ENCODE data around the gene GCNA.
"Not testable (repeated sequence)": the region's sequence is repeated elsewhere in the genome, so short reads cannot be mapped to it uniquely, and the experiment has no call there.

The GCNA gene

DNA sequence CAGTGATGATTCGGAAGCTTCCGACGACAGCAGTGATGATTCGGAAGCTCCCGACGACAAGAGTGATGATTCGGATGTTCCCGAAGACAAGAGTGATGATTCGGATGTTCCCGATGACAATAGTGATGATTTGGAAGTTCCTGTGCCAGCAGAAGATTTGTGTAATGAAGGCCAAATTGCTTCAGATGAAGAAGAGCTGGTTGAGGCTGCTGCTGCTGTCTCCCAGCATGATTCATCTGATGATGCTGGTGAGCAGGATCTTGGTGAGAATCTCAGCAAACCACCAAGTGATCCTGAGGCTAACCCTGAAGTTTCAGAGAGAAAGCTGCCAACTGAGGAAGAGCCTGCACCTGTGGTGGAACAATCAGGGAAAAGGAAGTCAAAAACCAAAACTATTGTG lies 25.9 kb downstream of the GCNA start:
- TF ChIP-seq, protein P1, sequence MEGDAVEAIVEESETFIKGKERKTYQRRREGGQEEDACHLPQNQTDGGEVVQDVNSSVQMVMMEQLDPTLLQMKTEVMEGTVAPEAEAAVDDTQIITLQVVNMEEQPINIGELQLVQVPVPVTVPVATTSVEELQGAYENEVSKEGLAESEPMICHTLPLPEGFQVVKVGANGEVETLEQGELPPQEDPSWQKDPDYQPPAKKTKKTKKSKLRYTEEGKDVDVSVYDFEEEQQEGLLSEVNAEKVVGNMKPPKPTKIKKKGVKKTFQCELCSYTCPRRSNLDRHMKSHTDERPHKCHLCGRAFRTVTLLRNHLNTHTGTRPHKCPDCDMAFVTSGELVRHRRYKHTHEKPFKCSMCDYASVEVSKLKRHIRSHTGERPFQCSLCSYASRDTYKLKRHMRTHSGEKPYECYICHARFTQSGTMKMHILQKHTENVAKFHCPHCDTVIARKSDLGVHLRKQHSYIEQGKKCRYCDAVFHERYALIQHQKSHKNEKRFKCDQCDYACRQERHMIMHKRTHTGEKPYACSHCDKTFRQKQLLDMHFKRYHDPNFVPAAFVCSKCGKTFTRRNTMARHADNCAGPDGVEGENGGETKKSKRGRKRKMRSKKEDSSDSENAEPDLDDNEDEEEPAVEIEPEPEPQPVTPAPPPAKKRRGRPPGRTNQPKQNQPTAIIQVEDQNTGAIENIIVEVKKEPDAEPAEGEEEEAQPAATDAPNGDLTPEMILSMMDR (IDR thresholded peaks at IDR 0.05; ENCODE audit: borderline replicate concordance, insufficient read depth, low read depth, low read length), result no peak
- H3K4me3 ChIP-seq (ENCODE audit: low read depth, low read length), result no peak overlapping the region

DNA sequence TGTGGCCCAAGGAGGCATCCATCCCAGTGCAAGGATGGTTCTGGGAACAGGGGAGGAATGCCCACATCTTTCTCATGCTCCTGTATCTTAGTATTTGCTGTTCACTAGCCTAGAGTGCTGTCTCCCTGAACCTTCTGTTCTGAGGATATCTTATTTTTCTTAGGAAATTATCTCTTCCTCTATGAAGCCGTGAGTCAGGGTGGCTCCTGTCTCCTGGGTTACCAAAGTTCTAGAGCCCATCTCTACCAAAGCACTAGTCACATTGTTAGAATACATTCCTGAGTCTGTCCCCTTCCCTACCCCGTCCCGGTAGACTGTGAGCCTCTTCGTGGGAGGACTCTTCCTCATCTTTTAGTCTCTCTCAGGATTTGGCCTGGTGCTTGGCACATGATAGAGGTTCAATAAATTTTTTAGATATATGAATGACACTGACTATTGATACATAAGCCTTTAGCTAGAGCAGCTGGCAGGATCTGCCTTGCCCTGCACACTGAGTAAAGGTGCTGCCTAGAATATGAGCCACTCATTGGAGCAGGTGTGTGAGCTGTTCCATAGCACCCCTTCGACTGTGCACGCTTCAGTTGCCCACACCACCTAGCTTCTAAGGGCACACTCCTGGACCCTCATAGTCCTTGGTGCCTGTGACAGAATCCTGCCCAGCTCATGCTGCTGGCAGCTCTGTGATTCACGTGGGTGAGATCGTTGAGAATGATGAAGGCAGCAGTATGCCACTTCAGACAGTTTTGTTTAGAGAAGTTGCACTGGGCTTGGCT lies 26.7 kb downstream of the GCNA start:
- no peak overlapping the region for H3K4me3 ChIP-seq (ENCODE audit: low read depth, low read length)
- TF ChIP-seq, protein P1 (IDR thresholded peaks at IDR 0.05; ENCODE audit: borderline replicate concordance, insufficient read depth, low read depth, low read length), result no peak

DNA sequence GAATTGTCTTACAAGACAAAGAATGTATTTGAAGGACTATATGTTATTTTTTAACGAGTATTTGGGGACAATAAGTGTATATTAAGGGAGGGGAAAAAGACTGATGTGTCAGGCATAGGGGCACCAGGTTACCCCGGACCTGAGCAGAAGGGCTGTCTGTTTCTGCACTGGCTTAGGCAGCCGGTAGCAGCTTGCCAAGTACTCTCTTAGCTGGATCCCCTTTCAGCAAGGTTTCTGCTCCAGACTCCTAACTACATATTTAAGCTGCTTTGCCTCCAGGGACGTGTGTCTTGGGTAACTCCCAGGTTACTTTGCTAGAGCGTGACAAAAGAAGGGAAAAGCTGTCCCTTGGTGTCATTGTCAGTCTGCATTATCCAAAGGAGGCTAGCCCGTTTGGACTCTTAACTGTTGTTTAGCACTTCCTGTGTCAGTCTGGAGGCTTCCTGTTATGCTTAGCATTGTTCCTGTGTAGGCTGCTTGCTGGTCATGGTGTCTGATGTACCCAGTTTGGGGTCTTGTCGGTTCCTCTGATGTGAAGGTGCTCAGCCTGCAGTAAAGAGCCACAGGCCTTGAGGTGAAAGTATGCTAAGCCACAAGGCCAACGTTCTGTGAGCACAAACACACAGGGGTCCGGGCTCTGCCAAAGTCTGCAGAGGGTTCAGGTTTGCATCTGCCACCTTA lies 28.4 kb downstream of the GCNA start:
- H3K4me3 ChIP-seq (ENCODE audit: low read depth, low read length), result no peak overlapping the region
- TF ChIP-seq, protein P1 (IDR thresholded peaks at IDR 0.05; ENCODE audit: borderline replicate concordance, insufficient read depth, low read depth, low read length), result no peak

DNA sequence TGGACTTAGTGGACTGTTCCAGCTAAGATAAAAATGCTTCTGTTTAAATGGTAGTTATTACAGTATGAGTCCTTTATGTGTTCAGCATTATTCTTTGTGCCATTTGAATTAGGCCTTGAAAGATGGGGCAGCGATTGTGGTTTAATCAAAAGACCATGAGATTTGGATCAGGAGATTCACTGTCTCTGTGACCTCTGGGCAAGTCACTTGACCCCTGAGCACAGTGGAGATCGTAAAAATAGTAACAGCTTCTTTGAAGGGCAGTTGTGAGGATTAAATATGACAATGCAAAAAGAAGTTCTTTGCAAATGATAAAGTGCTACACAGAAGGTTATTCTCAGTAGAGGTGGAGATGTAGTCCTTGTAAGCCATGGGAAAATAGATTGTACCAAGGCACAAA lies 29.3 kb downstream of the GCNA start:
- no peak overlapping the region for H3K4me3 ChIP-seq (ENCODE audit: low read depth, low read length)
- TF ChIP-seq, protein P1 (IDR thresholded peaks at IDR 0.05; ENCODE audit: borderline replicate concordance, insufficient read depth, low read depth, low read length), result no peak

DNA sequence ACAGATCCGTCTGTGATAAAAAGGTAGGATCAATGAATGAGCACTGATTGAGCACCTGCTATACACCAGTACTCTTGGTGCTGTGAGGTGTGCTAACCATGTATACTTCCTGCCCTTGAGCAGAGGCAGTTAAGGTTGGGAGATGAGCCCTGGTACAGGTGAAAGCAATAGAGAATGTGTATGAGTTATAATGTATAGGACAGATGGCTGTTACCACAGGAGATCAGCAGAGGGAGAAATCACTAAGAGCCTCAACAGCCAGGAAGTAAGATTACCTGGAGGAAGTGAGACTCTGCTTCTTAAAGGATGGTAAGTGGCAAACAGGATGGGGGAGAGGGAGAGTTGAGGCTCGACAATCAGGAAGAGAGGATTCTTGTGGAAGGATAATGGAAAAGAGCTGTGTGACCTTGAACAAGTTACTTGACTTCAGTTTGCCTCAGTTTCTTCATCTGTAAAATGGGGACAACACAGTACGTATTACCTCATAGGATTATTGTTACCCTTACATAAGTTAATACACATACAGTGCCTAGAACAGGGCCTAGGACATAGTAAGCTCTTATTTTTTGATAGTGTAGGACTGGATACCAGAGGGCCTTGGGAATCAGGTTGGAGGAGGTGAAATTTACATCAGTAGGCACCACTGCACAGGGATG lies 31.0 kb downstream of the GCNA start:
- no peak overlapping the region for H3K4me3 ChIP-seq (ENCODE audit: low read depth, low read length)
- TF ChIP-seq, protein P1 (IDR thresholded peaks at IDR 0.05; ENCODE audit: borderline replicate concordance, insufficient read depth, low read depth, low read length), result no peak

DNA sequence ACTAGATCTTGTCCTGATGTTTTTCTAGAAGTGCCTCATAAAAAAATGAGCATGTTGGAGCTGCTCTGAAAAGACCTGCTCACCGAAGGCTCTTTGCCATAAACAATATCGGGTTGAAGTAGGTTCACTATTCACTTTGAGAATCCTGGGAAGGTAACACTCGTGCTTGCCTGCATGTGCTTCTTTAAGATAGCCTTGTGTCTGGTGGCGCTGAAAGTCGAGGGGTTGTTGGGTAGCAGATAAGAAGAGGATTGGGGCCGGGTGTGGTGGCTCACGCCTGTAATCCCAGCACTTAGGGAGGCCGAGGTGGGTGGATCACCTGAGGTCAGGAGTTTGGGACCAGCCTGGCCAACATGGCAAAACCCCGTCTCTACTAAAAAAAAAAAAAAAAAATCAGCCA lies 33.5 kb downstream of the GCNA start:
- H3K4me3 ChIP-seq (ENCODE audit: low read depth, low read length), result not testable (repeated sequence)

DNA sequence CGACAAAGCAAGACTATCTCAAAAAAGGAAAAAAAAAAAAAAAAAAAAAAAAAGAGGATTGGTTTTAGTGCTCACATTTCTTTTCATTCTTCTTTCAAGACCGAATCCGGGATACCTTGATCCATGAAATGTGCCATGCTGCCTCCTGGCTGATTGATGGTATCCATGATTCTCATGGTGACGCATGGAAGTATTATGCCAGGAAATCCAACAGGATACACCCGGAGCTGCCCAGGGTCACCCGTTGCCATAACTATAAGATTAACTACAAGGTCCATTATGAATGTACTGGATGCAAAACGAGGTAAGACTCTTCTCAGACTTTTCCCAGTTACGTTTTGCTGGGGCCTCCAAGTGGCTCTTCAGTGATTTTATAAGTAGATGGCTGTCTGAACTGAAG lies 34.0 kb downstream of the GCNA start:
- TF ChIP-seq, protein P1 (IDR thresholded peaks at IDR 0.05; ENCODE audit: borderline replicate concordance, insufficient read depth, low read depth, low read length), result no peak
- H3K4me3 ChIP-seq (ENCODE audit: low read depth, low read length), result no peak overlapping the region

All from GM12875 (cell line).